GM18520 (cell line): ENCODE data around the gene LRMDA.
A peak's percentile ranks its signal among the peaks of the same experiment; 100 is the strongest.
"Not testable (repeated sequence)": the region's sequence is repeated elsewhere in the genome, so short reads cannot be mapped to it uniquely, and the experiment has no call there.

Source experiments
- ATAC-seq: cut with Tn5 transposase; IDR thresholded peaks from one replicate; pipeline ENCODE4 v1.9.1; 2021; ENCODE audit not compliant: unreplicated experiment

LRMDA gene

DNA sequence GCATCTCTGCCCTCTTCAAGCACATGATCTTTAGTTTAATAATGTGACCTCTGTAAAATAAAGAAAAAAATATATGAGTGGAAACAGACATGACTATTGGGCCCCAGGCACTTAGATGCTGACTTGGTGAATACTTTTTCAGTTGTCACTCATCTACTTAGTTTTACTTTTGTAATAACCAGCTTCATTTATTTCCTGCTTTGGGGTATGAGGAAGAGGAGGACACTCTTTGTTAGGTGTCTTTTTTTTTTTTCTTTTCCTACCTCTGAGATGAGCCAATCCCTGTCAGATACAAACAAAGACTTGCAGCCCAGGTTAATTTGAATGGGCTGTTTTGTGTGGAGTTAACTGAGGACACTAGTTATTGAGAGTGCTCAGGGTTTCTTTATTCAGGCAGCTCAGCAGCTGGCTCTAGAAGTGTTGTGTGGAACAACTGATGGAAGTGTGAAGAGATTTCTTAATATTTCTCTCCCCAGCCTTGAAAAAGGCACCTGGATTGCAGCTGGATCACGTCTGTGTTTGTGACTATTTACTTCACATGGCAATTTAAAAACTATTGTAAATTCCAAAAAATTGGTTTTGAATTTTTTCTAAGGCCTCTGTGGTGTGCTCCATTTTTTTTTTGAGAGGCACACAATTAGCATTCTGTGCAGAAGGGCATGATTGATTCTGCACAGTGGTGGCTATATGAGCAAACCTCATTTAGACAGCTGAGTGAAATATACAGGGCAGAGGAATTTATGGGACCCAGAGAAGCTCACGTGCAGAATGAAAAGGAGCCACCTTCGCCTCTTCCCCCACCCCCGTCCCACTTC is 333.8 kb downstream of the LRMDA start:
- ATAC-seq = no peak

DNA sequence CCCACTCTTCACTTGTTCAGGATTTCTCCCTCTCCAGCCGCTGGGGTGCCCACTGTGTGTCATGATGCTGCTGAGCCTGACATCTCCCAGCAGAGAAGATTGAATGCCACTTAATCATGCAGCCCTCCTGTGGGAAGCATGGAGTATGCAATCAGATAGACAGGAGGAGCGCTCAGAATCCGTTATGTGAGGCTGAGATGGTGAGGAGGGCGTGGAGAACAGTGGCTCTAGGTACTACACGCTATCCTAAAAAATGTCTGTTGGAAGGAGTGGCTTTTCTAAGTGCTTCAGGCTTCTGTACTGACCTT is 334.3 kb downstream of the LRMDA start:
- no peak for ATAC-seq

DNA sequence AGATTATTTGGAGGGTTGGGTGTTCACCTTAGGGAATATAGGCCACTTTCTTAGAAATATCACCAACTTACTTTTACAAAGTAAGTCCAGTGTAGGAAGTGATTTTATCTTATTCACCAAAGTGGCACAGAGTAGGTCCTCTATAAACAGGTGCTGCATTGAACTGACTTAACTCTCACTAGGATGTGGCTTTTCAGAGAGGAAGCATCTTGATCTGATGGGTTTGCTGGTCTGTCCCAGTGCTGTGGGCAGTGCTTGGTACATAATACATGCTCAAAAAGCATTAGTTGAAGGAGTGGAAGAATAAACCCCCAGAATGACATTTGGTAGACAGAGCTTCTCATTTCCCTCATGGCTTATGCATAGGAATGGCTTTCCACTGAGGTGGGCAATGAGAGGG is 334.7 kb downstream of the LRMDA start:
- no peak for ATAC-seq

DNA sequence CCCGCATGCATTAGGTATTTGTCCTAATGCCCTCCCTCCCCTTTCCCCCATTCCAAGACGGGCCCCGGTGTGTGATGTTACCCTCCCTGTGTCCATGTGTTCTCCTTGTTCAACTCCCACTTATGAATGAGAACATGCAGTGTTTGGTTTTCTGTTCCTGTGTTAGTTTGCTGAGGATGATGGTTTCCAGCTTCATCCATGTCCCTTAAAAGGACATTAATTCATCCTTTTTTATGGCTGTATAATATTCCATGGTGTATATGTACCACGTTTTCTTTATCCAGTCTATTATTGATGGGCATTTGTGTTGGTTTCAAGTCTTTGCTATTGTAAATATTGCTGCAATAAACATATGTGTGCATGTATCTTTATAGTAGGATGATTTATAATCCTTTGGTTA is 335.3 kb downstream of the LRMDA start:
- not testable (repeated sequence) for ATAC-seq

DNA sequence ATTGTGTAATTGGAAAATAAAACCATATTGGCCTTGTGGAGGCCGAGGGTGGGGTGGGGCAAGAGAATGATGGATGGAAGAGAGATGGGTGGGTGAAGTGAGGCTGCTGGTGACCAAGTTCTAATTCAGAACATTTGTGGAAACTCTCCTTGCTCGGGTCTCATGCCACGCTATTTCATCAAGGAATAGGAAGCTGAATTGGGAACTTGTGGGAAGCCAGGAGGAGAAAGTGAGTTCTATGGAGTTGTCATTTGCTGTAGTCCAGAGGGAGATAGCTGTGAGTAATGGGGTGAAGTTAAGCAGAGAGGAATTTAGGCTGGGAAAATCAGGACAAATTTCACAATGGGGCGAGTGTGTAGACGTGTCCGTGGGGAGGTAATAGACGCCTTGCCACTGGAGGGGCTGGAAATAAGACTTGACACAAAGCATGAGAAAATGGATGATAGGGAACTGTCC is 339.2 kb downstream of the LRMDA start:
- ATAC-seq = no peak

DNA sequence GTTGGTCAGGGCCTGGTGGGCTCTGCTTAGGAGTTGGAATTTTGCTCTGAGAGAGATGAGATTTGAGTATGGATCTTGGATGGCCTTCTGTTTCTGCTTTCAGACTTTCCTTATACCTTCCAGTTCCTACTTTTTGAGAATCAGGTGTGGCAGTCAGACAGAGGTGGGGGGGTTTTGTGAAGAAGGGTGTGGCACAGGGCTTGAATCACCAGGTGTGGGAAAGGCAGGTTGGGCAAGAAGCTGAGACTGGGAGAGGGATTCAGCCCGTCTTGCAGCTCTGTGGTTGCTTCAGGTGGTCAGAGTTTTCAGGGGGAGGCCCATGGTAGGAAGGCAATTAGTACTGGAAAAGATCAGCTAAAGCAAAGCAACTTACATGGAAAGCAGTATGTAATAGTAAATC is 340.2 kb downstream of the LRMDA start:
- ATAC-seq = no peak

DNA sequence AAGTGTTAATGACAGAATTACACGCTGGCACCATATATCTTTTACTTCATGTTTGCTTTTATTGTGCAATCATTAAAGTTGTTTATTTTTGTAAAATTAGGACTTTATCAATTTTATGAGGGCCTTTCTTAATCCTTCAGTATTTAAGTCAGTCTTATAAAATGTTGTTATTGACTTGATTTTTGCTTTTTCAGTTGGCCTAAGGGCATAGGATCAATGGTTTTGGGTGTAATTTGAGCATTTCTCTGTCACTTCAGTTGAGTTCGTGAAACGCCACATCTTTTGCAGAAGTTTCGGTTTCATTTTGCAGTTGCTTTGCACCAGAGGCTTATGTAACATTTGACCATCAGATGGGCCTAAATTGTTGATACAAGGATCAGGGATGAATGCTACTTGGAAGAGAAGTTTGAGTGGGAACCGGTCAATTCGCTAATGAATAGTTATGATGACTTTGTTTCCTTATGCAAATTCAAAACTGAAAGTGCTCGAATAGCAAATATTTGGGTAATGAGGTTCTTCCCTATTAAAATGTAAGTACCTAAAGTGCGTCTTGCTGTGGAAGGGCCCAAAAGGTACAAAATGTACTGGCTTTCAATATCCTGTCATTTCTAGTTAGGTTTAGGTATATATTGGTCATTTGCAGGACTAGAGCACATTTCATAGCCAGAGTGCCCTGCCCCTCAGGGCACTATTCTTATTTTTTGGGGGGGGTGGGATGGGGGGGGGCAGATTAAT is 340.9 kb downstream of the LRMDA start:
- ATAC-seq = peak; percentile 49

DNA sequence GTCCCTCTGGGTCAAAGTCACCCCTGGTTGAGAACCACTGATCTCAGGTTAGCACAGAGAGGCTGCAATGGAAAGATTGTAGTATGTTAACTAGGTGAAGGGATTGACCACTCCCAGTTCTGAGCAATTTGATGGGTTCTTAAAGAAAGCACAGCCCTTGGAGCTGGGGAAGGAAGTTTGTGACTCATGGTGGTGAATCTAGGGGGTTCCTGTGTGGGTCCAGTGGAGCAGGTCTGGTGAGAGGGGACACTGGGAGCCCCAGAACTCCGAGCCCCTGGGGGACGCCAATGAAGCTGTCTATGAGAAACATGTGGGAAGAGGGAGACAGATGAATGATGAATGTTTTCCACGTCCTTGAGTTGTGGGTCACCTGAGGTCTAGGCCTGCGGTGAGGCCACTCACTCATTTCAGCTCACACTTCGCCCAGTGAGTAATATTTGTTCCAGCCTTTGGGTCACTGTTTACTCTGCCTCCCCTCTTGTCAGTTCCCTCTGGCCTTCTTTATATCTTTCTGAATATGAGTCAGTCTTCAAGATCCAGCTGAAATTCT is 341.9 kb downstream of the LRMDA start:
- no peak for ATAC-seq

DNA sequence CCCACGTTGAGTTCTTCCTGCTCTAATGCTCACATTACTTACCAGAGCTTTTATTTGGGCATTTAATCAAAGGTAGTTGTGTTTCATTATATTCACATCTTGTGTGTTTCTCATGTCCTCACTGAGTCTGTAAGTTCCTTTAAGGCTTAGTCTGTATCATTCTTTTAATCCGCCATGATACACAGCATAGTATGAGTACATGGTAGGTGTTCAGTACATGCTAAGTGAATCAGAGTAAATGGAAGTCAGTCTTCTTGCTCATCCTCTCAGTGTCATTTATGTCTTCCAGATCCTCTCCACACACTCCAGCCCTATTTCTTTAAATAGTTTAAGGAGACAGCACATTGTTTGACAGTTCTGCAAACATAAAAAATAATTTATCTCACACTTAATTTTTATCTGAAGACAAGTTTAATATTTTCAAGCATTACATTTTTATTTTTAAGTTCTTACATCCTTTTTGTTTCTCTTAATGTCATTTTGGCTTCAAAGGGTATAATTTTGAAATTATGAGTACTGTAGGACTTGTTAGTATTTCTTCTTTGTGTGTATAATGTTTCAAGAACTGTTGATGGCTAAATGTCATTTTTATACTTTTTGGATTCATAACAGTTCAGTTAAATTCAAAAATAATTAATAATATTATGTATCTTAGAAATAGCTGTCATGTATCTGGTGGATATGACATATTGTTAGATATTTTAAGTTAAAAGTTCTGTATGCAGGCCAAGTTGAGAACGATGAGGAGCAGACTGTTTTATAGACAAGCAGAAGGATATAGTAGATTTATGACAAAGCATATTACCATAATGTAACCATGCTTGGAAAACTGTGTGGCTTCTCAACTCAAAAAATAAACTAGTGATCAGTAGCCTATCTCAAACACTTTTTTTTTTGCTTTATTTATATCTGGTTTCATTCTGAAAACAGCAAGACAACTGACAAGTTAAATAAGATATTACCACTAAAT is 342.7 kb downstream of the LRMDA start:
- no peak for ATAC-seq

DNA sequence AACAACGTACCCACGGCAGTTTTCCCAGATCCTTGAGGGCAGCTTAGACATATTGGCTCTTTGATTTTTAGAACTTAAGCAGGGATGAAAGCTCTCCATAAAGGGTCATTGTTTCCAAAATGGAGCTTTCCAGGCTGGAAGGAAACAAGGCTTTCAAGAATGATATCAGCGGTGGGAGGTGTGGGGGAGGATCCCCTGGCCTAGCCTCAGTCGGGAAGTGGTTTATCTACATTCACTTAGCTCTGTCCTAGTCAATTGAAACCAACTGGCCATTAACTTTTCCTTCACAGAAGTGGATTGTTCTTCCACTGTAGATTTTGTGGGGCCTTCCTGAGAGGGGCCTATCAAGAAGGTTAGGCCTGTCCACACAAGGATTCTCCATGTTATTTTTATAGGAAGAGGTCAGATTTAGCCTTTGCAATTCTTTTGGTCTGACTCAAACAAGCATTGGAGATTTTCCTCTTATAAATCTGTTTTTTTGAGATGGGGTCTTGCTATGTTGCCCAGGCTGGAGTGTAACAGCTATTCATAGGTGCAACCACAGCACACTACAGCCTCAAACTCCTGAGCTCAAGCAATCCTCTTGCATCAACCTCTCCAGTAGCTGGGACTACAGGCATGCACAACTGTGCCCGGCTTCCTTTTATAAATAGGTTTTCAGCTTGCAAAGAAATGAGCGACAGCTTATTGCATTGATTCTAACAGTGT is 343.5 kb downstream of the LRMDA start:
- ATAC-seq = no peak

DNA sequence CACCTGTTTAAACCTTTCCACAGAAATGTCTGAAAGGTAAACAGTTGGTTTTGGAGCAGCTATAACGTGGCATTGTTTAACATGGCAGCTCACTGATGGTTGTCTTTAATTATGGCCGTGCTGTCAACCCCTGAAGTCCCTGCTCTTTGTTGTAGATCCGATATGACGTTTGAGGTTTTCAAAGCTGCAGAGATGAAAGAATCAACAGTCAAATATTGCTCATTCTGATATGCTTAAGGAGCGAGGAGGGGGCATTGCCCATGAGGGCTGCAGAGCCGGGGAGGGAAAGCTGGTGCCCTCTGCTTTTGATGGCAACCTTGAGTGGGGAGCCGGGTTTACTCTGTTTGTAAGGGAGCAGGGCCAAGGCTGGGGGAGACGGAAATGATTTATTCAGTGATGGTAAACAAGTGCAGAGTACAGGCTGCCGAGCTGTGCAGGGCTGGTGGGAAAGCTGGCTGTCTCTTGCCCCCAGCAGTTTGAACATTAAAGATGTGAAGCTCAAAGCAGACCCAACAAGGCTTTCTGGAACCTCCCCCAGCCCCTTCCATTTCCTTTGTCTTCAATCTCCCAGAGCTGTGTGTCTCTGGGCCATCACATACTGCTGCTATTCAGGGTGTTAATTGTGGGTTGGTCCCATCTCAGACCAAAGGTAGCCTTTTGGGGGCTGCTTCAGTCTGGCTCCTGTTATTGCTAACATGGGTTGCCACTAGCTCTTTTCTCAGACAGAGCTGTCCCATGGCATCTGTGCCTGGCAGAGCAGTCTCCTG is 345.5 kb downstream of the LRMDA start:
- no peak for ATAC-seq

DNA sequence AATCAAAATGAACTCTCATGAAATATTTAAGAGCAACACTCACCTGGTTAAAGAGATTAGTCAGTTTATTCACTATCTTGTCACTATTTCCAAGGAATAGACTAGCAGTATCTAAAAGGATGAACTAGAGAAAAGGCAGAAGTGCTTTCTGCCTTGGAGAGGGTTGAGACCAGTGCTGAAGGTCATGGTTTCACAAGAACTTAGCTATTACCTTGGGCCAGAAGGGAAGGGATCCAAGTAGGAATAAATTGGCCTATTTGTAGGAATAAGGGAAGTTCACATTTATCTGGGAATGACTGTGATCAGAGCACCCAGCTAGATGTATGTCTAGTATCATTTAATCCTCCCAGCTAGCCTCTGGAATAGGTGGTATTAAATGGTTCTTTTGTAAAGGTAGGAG is 347.2 kb downstream of the LRMDA start:
- no peak for ATAC-seq

DNA sequence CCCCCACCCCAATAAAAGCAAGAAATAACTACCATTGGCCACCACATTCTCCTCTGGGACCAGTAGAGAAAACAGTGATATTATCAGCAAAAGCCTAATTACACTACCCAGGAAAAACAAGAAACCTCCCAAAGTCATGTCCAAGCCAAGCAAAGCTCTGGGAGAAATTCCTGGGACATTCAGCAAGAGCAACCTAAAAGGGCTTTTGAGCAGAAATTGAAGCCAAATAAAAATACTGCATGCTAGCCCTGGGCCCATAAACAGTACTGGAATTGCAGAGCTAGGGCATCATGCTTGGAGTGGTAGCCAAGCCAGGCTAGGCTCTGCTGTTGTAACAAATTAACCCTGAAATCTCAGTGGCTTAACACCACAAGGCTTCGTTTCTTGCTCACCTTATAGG is 347.9 kb downstream of the LRMDA start:
- ATAC-seq = no peak

DNA sequence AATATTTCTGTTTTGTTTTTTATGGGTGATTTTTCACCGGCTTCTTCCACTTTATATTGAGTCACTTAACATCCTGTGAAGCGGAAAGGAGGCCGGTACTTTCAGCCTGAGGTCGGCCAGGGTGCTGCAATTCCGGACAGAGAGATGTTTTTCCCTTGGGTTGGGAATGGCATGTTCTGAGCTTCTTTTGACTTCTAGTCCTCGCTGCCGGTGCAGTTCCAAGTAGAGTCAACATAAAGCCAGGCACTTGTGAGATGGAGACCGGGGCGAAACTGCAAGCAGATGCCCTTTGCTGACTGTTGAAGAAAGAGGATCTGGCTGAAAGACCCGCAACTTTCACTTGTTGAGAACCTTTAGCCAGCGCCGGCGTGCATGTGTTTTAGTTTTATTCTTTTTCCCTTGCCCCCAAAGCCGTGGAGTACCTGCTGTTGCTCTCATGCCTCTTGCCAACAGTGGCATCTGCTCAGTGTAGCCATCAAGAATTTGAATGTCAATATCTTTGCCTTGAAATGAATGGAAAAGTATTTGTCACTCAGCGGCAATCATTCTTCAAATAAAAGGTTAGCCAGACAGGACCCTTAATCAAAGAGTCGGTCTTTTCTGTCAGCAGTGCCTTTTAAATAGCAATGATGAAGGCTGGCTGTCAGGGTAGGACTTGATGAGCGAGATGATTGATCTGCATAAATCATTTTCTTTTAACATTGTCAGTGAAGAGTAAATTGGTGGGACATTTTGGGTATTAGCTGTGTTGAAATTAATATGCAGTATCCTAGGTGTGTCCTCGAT is 351.2 kb downstream of the LRMDA start:
- ATAC-seq = no peak

DNA sequence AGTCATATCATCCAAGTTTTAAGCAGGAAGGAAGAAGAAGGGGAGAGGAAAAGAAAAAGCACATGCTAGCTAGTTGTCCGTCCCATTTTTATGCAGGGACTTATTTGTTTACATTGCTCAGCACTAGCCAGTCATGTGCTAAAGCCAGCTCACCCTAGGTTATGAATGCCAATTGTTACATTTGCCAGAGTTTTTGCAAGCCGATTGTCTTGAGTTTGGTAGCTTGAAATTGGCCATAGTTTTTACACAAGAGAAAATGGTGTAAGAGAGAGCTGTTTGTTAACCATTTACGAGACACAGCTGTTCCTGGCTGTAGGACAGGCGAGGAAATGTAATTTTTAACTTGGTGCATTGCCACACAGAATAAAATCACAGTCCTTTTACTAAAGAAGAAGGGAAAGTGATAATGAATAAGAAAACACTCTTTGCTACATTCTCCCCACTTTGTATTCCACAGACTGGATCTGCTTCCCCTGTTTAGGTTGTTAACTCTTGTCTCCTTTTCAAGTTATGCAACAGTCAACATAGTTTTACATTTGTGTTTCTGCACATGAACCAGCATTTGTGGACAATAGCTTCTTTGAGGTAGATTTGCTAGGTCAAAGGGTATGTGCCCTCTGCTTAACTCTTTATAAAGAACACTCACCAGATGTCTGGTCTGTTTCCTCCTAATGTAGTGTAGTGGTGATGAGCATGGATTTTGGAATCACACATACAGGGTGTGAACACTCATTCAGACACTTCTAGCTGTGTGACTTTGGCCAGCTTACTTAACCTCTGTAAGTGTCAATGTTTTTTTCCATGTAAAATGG is 357.2 kb downstream of the LRMDA start:
- no peak for ATAC-seq

DNA sequence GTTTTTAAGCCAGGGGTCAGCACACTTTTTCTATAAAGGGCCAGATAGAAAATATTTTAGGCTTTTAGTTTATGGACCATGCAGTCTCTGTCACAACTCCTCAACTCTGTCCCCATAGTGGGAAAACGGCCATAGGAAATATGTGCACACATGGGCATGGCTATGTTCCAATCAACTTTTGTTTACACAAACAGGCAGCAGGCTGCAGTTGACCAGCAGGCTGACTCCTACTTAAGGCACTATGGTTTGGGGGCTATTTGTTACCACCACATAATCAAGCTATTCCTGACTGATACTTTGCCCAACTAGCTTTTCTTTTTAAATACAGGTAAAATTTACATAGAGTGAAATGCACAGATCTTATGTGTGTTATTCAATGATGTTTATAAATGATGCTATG is 362.4 kb downstream of the LRMDA start:
- no peak for ATAC-seq

DNA sequence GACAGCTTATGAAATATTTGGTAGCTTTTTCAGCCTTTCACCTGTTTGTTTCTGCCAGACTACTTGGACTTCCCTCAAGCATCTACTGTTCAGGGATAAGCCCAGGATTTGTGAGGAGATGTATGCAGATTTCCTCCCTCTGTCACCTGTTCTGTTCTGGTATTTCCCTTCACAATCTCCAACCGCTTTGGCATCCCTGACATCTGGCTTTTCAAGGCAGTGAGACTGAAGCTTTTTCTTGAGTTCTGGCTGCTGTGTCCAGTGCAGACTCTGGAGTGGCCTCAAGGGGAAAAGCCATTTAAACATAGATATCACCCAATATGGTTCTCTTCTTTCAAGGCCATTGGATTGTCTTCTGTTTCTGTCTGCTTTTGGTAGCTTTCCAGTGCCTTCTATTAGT is 369.7 kb downstream of the LRMDA start:
- no peak for ATAC-seq

DNA sequence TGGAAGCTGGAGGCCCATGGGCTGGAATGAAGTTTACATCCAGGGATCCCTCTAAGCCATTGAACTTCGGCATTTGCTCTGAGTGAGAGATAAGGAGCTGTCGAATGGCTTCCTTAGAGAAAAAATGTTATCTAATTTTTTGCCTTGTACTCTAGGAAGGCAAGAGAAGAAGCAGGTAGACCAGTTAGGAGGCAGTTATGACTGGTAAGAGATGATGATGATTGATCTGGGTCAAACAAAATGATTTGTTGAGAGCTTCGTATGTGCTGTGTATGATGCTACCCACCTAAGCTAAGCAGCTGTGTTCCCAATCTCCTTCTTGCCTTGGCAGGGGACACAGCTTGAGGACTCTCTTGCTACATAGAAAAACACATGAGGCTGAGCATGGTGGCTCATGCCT is 370.2 kb downstream of the LRMDA start:
- ATAC-seq = no peak
